Stimulated activated CD8-positive, alpha-beta memory T cell treated with anti-CD3 and anti-CD28 coated beads, Interleukin-15, amount 100 ng/mL, for 24 hours (primary cell): ENCODE measurements around the gene SASH1.
"Not testable (repeated sequence)": the region's sequence is repeated elsewhere in the genome, so short reads cannot be mapped to it uniquely, and the experiment has no call there.

Experiments used
- DNase-seq: peaks from one replicate; pipeline ENCODE4 v3.0.0-alpha.2; 2020; ENCODE audit warnings: low read depth

SASH1 gene

DNA sequence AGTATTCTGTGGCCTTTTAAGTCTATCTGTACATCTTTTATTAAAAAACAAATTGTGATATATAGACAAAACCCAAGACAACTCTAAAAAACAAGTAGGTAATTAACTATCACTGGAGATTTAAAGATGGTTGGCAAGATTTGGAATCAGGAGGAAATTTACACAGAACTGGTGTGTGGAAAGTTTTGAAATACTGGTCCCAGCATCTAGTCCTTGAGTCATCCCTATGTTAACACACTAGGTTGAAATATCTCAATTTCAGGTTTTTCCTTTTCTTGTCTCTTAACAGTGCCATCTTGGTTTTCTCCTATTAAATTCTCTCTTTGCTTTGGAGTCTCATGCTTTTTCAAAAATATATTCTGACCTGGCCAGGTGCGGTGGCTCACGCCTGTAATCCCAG, 27.5 kb downstream of the SASH1 start:
- no peak for DNase-seq

DNA sequence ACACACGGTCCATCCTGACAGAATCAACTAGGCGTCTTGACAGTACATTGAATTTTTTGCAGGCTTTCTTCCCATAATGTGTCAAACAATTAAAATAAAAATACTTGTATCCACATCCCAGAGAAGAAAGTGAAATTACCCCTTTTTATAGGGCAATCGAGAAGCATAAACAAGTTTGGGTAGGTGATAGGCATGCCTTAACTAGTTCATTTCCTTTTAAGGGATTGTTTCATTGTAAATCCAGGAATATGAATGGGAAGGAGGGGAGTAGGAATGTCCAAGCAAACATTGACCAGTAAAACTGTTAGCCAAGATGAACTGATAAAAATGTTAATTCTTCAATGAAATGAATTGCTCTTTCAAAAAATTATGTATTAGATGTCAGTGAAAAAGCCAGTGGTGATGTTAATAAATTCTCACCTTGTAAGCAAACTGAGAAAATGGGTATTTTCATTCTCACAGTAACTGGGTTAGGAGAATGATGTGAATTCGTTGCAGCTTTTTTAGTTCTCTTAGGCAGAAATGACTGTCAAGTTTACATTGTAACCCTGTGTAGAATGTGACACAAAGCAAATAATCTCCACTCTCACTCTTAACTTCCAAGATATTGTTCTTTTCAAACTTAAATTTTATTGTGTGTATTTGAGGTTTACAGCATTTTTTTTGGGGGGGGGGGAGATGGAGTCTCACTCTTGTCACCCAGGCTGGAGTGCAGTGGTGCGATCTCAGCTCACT, 31.6 kb downstream of the SASH1 start:
- DNase-seq, result no peak

DNA sequence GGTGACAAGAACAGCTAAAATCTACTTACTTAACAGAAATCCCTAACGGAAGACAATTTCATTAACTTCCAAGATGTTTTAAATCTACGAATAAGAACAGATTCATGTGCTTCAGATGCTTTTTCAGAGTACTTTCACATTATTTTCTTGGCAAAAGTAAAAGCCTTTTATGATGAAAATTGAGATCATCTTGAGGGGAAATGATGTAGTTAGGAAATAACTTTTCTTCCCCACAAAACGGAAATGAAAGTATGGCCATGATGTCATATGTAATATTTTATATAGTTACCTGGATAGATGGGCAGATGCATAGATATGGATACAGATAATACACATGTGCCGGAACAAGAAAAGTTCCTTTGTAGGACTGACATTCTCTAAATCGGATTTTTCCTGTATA, 32.8 kb downstream of the SASH1 start:
- no peak for DNase-seq

DNA sequence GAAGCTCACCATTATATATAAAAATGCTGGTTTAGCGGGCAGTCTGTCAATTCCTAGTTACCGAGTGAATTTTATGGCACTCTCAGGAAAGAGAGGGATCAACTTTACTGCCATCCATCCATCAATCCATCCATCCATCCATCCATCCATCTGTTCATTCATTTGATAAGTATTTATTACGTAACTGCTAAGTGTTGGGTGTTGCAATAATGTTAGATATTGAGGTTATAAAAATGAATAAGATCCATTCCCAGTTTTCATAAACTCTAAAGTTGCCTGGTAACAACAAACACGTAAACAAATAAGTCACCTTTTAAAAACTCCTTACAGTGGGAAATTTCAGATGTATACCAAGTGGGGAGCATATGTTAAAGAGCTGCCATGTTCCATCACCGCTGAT, 36.8 kb downstream of the SASH1 start:
- DNase-seq, result no peak

DNA sequence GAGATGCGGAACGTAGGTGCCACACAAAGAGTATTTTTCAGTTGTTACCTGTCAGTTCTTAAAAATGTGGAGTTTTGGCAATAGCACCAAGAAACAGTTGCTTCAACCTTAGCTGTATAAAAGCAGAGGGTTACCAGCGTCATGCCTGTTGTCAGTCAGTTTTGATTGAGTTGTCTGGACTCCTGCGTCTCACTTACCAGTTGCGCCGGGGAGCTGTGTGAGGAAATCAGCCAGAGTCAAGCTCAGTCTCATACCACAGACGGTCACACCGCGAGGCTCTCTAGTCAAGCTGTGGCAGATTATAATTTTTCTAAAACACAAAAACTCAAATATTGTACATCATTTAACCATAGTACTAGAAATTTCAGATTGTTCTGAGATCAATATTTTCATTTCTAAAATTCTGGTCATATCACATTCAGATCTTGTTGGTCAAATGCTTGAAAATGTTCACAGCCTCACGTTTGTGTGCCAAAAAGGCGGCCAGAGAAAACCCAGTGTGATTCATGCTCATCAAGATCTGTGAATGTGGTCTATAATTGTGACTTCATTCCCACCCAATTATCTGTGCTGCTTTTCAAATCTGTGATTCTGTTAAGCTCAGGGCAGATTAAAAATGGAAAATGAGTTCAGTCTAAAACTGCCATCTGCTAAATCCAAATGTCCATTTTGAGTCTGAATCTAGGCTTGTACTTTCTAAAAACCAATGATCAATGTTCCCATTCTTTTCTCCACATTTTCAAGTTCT, 37.5 kb downstream of the SASH1 start:
- no peak for DNase-seq

DNA sequence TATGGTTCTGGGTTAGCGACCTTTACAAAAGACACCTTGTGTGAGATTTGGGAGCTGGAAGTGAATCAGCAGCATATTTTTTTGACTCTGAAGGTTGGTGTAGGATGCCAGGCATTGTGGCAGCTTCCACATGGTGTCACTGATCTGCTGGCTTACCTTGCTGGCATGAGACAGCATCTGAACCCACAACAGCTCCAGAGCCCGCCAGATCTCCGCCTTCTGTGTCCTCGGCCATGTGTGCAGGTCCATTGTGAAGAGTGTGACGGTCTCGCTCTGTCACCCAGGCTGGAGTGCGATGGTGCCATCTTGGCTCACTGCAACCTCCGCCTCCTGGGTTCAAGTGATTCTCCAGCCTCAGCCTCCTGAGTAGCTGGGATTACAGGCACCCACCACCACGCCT, 39.4 kb downstream of the SASH1 start:
- DNase-seq, result not testable (repeated sequence)

DNA sequence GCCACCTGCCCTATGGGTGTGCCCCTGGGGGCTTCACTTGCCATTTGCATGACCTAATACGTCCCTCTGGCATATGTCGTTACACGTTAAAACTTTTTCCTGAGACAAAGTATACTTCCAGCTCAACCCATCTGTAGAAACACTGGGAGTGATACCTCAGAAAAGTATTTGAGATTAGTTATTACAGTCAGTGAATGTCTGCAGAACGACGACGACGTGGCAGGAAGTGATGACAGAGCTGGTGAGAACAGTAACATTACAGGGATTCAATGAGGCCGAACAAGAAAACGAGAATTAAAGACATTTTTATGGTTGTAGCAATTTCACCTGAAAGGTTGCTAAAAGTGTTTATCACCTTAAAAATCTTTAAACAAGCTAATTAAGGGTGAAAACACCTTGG, 40.2 kb downstream of the SASH1 start:
- DNase-seq, result no peak

DNA sequence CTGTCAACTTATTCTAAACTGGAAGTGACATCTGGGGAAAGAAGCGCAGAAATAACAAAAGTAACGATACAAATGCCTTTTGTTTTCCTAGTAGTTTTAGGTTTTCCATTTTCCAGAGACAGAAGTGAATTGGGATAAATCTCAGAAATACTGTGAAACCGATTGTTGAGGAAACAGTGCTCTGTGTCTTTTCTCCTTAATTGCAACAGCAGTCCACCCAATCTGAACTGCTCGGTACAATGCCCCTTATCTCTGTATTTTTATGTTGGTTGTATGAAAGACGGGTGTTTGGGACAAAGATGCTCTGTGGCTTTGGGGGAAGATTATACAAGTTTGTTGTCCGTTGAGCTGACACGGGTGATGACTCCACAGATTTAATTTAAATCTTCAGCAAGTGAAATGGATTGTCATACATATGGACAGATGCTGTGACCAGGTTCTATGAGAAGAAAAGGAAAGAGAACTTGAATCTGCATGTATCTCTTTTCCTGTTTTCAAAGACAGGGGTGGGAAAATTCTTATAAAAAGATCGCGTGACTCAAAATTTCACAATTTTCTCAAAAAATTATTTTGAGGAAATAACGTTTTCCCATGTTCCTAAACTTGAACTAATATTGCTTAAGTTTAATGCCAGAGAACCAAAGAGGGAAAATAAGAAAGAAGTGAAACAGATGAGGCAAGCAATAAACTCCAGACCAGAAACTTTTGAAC, 41.2 kb downstream of the SASH1 start:
- no peak for DNase-seq

DNA sequence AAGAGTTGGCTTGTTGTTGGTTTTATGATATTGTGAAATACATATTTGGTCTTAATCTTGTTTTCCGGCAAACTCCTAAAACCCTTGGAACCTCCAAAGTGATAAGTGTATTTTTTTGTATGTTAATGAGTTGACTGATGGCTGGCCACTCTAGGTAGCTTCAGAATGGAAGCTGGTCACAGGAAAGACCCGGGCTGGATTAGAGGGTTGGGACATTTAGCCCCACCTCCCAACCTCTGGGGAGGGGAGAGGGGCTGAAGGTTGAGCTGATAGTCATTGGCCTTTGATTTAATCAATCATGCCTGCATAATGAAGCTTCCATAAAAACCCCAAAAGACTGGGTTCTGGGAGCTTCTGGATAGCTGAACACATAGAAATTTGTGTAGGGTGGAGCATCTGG, 42.7 kb downstream of the SASH1 start:
- DNase-seq, result no peak

DNA sequence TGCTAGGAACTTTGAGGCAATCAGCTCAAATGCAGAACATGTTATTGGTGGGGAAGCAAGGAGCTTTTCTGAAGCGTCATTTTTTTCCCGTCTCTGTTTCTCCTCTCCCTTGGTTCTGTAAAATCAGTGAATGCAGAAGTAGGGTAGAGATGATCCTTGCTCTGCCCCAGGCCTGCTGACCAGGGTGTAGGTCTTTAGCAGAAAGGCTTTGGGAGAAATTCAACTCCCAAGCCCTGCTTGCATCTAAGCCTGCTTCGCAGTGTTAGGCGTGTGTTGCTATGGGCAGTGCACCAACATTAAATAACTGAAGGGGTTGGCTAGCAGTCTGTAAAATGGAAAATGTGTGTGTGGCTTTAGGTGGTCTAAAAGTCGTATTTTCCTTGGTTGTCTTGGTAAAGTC, 45.9 kb downstream of the SASH1 start:
- DNase-seq, result no peak

DNA sequence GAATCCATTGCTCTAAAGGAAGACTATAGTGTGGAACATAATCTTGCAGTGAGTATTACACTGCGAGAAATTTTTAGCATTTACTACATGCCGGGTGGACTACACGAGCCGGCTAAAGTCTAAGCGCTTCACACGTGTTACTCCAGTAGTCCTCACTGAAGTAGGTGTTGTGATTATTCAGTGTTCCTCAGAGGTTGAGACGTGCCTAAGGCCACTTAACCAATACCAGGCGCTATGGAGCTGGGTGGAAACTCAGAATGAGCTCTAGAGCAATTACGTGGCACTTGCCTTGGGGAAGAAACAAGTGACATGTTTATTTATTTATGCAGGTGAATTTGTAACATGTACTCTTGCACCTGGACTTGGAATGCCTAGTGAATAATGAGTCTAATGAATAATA, 46.4 kb downstream of the SASH1 start:
- no peak for DNase-seq

DNA sequence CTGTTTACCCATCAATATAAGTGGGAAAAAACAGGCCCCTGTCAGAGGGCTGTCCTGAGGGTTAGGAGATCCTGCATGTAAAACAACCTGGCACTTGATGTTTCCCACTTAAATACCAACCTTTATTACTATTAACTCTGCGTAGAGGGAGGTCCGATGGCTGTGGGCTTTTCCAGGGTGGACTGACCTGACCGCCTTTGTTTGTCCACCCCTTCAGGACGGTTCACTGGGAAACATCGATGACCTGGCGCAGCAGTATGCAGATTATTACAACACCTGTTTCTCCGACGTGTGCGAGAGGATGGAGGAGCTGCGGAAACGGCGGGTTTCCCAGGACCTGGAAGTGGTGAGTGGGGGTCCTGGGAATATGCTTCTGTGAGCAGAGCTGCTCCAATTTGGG, 47.3 kb downstream of the SASH1 start:
- DNase-seq, result no peak

DNA sequence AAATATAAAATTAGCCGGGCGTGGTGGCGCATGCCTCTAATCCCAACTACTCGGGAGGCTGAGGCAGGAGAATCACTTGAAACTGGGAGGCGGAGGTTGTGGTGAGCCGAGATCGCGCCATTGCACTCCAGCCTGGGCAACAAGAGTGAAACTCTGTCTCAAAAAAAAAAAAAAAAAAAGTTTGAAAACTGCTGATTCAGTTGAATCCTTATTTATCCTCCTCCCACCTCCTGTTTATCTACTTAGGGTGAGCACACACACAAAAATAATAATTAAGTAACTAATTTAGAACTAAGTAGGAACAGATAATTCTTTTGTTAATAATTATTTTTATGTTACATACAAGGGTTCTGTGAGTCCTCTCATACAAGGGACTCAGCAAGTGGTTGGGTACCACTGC, 49.5 kb downstream of the SASH1 start:
- not testable (repeated sequence) for DNase-seq

DNA sequence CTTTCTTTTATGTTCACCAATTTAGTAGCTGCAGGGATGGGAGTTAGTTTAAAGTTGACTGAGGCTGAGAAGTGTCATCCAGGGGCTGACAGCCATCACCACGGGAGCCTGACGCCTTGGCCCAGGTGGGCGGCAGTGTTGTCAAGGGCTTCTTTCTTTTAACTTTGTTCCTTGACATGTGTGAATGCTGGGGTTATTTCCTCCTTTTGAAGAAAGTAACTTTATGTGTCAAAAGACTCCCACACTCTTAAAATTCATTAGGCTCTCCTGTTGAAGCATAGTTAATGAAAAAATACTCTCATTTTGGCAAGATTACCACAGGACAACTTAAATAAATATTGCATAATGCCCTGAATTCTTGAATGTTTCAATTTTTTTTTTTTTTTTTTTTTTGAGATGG, 50.0 kb downstream of the SASH1 start:
- DNase-seq, result no peak

DNA sequence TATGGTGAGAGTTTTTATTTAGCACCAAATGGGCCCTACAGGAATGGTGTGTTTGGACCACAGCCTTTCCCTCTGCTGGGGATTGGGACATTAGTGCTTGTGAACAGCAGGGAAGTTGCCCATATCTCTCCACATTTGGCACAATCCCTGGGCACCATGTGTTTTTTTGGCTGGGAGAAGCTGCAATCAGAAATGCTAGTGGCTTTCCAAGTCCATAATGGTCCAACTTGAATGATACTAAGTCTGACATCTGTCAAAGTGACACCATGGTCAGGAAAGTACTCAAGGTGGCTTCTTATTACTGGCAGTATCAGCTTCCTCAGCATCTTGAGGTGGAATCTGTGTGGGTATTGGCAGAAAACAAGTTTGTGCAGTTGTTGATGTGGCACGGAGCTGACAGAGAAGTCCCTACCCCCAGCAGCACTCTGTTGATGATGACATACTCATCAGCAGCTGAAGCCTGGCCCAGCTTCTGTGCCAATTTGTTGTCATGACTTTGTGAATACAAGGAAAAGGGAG, 53.0 kb downstream of the SASH1 start:
- DNase-seq, result no peak

DNA sequence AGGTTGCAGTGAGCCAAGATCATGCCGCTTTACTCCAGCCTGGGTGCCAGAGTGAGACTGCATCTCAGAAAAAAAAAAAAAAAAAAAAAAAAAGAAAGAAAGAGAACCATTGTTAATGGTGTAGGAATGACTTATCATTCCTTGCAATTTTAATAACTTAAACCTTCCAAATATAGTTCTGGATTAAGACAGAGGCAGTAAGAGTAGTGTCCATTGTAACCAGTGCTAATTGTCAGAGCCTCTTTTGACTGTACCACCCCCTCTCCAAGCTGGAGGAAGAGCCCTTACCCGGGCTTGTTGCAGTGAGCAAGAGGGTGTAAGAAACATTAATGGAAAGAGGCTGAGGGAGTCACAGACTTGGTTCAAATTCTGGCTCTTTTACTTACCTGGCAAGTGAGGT, 53.8 kb downstream of the SASH1 start:
- DNase-seq, result no peak

DNA sequence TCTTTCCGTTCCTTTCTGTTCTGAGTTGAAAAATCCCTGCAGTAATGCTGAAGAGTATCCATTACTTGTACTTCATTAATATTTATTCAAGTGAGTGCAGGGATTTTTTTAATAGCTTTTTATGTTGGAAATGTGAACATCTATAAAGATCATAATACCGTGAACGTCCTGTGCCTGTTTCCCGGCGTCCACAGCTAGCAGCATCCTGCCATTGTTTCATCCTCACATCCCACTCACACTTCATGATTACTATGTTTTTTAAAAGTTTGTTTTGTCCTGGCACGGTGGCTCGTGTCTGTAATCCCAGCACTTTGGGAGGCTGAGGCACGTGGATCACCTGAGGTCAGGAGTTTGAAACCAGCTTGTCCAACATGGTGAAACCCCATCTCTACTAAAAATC, 54.3 kb downstream of the SASH1 start:
- DNase-seq, result no peak

DNA sequence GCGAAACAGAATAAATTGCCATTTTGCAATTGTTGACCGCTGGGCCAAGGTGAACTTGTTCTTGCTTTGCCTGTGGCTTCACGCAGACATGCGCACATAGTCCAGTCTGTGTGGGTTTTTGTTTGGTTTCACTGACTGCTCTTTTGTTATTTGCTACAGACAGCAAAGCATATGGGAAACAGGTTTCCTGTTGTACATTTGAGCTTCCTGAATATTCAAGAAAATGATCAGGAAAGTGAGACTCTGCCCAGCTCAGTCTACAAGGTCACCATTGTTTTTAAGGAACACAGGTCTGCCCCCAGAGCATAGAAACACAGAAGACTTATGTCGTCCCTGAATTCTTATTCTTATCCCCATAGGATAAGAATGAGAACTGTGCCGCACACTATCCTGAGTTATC, 55.6 kb downstream of the SASH1 start:
- no peak for DNase-seq

DNA sequence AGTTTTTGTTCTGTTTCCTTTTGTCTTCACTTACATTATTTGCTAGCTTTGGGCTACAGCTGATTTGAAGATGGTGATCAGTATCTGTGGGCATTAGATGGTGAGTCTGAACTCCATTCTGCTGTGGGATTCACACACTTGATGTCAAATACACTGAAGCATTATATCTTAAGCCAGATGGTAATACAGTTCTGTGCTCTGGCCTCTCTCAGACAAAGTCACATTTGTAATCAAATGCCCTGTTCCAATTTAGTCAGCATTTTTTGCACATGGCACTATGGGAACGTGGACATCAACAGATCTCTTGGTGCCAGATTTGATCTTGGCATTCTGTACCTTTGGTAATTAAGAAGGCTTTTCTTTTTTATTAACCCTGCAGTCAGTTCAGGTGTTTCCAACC, 56.0 kb downstream of the SASH1 start:
- DNase-seq, result no peak

DNA sequence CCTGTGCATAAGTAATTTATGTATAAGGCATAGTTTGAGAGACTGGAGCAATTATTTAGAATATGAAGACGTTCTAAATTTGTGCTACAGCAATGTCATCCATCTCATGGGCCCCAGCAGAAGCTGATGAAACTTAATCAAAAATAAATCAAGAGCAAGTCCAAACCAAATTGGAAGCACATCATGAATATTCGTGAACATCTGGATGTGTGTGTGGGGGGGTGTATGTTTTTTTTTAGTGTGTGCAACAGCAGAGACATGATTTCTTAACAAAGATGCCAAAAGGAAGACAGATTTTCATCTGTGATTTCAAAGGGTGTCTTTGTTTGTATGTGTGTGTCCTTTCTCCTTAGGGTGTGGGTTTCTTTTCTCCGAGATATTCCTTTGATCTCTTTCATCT, 58.9 kb downstream of the SASH1 start:
- no peak for DNase-seq

DNA sequence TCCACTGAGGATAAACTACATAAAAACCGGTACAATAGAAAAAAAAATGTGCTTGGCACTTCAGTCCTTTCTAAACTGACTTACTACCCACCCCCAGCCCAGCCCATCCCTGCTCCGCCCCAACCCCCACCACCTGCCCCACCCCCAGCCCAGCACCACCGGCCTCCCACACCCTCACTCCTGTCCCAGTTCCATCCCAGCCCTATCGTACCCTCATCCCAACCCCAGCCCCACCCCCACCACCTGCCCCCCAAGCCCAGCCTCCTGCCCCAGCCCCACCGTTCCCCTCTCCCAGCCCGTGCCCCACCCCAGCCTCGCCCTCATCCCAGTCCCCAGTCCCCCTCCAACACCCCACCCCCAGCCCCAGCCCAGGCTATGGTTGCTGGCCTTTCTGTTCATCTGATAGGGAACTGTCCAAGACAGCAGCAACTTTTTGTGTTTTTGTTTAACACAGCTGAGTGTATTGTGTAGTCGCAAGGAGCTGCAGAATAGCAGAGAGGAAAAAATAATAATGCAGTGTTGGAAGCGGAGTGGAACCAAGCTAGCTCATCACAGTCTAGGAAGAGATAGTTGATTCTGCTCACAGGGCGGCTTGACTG, 61.9 kb downstream of the SASH1 start:
- no peak for DNase-seq

DNA sequence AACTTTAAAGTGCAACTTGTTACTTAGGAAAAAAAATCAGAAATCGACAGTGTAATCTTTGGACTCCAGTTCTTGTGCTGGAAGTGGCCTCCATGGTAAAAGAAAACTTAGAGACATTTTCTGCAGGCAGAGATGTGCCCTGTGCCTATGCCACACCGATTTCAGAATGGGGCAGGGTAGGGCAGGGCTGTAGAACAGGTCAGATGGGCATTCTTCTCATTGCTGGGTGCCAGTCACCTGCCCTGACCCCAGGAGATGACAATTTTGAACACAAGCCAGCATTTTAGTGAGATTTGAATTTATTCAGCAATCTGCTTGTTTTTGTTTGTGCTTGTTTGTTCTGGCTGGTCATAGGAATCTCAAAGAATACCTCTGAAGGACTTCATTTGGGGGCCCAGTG, 63.3 kb downstream of the SASH1 start:
- no peak for DNase-seq
